ENCODE results near the gene TUT1.

DNA sequence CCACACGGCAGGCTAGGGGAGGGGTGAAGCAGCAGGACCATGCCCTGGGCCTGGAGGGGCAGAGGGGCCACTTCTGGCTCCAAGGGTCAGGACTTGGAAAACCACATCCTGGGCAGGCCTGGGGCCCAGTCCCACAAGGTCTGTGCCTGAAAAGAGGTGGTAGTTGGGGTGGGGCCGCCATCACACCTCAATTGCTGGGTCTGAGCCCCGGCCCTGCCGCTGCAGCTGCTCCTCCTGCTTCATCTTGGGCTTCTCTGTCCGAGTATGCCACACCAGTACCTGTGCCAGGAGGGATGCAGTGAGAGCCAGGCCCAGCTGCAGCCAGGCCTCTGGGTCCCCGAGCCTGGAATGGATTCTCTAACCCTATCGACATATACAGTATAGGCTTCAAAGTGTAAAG is 24.2 kb upstream of the TUT1 start:
- TF ChIP-seq, protein P1, sequence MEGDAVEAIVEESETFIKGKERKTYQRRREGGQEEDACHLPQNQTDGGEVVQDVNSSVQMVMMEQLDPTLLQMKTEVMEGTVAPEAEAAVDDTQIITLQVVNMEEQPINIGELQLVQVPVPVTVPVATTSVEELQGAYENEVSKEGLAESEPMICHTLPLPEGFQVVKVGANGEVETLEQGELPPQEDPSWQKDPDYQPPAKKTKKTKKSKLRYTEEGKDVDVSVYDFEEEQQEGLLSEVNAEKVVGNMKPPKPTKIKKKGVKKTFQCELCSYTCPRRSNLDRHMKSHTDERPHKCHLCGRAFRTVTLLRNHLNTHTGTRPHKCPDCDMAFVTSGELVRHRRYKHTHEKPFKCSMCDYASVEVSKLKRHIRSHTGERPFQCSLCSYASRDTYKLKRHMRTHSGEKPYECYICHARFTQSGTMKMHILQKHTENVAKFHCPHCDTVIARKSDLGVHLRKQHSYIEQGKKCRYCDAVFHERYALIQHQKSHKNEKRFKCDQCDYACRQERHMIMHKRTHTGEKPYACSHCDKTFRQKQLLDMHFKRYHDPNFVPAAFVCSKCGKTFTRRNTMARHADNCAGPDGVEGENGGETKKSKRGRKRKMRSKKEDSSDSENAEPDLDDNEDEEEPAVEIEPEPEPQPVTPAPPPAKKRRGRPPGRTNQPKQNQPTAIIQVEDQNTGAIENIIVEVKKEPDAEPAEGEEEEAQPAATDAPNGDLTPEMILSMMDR (IDR thresholded peaks at IDR 0.05; ENCODE audit: low read depth, low read length) = no peak
- no peak for TF ChIP-seq EZH2phosphoT487 (IDR thresholded peaks at IDR 0.05; ENCODE audit: low read depth)
